ENCODE measurements around the gene DLK2.
"Not testable (repeated sequence)": the region's sequence is repeated elsewhere in the genome, so short reads cannot be mapped to it uniquely, and the experiment has no call there.

The DLK2 gene

DNA sequence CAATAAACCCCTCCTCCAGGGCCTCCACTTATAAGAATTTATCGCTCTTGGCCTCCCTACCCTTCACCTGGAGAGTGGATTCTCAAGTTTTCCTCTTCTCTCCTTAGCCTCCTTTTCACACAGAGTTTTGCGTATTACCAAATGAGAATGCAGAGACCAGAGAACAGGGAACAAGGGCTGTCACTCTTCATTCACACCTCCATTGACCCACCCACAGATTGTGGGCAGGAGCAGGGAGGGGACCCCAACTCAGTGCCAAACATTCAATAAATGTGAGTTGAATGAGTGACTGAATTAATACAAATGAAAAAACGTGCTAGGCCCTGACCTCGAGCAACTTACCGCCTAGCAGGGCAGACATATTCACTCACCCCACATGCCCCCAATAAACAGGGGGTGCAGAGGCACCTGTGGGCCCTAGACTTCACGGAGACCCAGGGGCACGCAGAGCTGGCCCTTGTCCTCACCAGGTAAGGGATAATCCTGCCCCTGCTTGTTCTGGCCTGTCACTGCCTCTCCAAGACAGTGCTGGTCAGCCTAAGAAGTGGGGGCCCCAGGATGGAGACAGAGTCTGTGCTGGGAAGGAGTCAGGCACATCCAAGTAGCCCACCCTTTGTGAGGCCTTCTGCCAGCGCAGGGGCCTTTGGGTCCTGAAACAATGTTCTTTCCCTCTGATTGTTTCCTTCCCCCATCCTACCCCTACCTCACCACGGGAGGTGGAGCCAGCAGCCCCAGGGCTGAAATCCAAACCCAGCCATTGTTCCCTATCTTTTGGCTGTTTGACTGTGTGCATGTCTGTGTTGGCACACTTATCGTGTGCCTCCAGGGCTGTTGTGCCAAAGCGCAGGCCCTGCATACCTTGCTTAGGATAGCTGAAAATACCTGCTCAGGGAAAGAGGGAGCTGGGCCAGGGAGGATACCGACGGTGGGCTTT is 13.7 kb upstream of the DLK2 start:
- H3K4me1 Mint-ChIP-seq: no peaks in the 10 kb centered on the region
- H3K27ac Mint-ChIP-seq: no peak overlapping the region
- H3K9me3 Mint-ChIP-seq: no peaks in the 10 kb centered on the region
- no peak for ATAC-seq
- H3K27me3 Mint-ChIP-seq: peaks cover 28% of the 10 kb centered on the region
- DNase-seq: no peak
- no peak overlapping the region for H3K4me3 Mint-ChIP-seq

DNA sequence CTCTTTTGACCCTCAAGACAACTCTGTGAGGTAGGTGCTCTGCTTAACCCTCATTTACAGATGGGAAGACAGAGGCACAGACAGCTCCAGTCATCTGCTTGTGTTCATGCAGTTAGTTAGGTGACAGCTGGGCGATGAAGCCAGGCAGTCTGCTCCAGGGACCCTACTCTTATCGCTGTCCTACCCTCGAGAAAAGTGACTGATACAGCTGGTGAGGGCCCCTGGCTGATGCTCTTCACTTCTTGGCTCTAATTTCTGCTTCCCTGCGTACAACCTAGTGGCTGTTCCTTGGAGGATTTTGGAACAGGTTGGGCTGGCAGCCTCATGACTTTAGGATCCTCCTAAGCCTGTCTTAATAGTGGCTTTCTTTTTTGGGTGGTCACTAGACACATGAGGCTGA is 12.9 kb upstream of the DLK2 start:
- ATAC-seq (no peak), DNase-seq (no peak)
- Mint-ChIP-seq H3K27ac (no peak overlapping the region), H3K27me3 (peaks cover 32% of the 10 kb centered on the region), H3K4me3 (no peak overlapping the region), H3K9me3 (no peaks in the 10 kb centered on the region), H3K4me1 (no peaks in the 10 kb centered on the region)

DNA sequence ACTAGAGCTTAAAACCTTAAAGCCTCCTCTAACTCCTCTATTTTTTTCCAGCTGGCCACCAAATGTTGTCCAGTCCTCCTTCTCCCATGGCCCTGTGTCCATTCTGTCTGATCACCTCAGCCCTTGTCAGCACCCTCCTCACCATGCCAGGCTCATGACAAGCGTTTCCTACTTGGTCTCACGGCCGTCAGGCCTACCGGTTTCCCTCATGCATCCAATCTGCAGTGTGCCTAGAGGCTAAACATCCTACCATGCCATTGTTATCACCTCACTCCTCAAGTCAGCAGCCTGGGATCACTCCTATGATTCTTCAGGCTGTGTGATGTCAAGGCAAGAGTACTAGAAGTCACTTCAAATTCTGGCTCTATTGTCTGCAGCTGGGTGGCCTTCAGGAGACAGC is 12.4 kb upstream of the DLK2 start:
- ATAC-seq (no peak), DNase-seq (no peak)
- Mint-ChIP-seq H3K27ac (peak overlapping the region in 1 of 2 donors; percentile 7), H3K4me3 (no peak overlapping the region), H3K27me3 (peaks cover 36% of the 10 kb centered on the region), H3K9me3 (no peaks in the 10 kb centered on the region), H3K4me1 (no peaks in the 10 kb centered on the region)

DNA sequence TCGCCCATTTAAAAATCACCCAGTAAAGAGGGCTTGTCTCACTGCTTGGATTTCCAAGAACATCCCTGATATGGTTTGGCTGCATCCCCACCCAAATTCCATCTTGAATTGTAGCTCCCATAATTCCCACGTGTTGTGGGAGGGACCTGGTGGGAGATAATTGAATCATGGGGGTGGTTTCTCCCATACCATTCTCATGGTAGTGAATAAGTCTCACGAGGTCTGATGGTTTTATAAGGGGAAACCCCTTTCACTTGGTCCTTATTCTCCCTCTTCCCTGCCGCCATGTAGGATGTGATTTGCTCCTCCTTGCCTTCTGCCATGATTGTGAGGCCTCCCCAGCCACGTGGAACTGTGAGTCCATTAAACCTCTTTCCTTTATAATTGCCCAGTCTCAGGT is 11.9 kb upstream of the DLK2 start:
- H3K4me3 Mint-ChIP-seq, DNase-seq, H3K9me3 Mint-ChIP-seq, ATAC-seq, H3K4me1 Mint-ChIP-seq, H3K27ac Mint-ChIP-seq: not testable (repeated sequence)
- peaks cover 41% of the 10 kb centered on the region for H3K27me3 Mint-ChIP-seq

DNA sequence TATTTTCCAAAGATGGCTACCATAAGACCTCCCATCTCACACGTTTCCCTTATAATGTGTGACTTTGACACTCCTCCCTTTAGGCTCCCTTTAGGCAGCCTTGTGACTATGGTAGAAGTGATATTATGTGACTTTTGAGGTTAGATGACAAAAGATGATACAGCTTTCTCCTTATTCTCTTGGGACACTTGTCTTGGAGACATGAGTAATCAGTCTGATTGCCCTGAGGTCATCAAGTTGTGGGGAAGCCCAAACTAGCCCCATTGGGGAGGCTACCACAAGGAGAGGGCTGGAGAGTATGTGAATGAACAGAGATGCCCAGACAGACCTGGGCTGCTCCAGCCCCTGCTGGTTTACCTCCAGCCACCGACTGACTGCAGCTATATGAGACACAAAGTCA is 10.6 kb upstream of the DLK2 start:
- Mint-ChIP-seq H3K27me3 (peaks cover 47% of the 10 kb centered on the region), H3K4me3 (no peak overlapping the region), H3K9me3 (no peaks in the 10 kb centered on the region), H3K4me1 (no peaks in the 10 kb centered on the region), H3K27ac (no peak overlapping the region)
- ATAC-seq (no peak), DNase-seq (no peak)

DNA sequence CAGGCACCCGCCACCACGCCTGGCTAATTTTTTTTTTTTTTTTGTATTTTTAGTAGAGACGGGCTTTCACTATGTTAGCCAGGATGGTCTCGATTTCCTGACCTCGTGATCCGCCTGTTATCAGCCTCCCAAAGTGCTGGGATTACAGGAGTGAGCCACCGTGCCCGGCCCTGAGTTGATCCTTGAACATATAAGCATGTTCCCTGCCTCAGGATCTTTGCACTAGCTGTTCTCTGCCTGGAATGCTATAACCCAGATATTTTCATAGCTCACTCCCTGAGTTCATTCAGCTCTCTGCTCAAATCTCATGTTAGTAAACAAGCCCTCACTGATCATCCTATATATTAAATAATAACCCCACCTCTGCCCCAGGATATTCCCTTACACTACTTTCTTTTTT is 9.0 kb upstream of the DLK2 start:
- no peaks in the 10 kb centered on the region for H3K9me3 Mint-ChIP-seq
- H3K27me3 Mint-ChIP-seq: peaks cover 43% of the 10 kb centered on the region
- H3K4me3 Mint-ChIP-seq: no peak overlapping the region
- DNase-seq: no peak
- no peak for ATAC-seq
- no peak overlapping the region for H3K27ac Mint-ChIP-seq
- no peaks in the 10 kb centered on the region for H3K4me1 Mint-ChIP-seq

DNA sequence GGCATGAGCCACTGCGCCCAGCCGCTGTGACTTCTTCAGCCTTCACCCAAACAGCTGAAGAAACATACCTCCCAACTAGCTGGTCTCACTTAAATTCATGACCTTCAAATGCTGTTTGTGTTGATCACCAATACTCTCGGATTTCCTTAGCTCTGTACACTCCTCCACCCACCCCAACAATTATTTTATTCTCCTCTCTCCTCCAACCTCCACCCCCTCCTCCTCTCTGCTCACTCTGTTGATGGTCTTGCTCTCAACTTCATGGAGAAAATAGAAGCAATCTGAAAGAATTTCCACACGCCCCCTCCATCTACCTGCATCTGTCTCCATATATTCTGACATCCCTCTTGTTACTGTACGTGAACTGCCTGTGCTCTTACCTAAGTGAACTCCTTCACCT is 6.6 kb upstream of the DLK2 start:
- H3K4me1 Mint-ChIP-seq: peaks cover 1% of the 10 kb centered on the region
- no peak overlapping the region for H3K27ac Mint-ChIP-seq
- peaks cover 33% of the 10 kb centered on the region for H3K27me3 Mint-ChIP-seq
- ATAC-seq (no peak), DNase-seq (no peak)
- H3K9me3 Mint-ChIP-seq: peaks cover under 1 to 2% of the 10 kb centered on the region in 2 donors
- H3K4me3 Mint-ChIP-seq: no peak overlapping the region

DNA sequence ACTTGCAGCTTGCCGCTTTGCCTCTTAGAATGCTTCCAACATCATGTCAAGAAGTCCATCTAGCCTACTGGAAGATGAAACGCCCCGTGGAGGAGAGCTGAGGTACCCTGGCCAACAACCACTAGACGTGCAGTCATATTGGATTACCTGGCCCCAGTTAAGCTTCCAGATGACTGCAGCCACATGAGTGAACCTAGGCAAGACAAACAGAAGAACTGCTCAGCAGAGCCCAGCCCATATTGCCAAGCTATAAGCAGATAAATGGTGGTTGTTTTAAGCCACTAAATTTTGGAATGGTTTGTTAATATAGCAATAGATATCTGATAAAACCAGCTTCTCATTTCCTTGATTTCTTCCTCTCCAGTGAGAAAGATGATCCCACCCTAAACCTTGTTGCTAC is 4.7 kb upstream of the DLK2 start:
- no peak overlapping the region for H3K27ac Mint-ChIP-seq
- peaks cover 18% of the 10 kb centered on the region for H3K4me1 Mint-ChIP-seq
- DNase-seq (no peak), ATAC-seq (no peak)
- no peak overlapping the region for H3K4me3 Mint-ChIP-seq
- H3K9me3 Mint-ChIP-seq: peaks cover 4 to 7% of the 10 kb centered on the region in 2 donors
- H3K27me3 Mint-ChIP-seq: peaks cover 42% of the 10 kb centered on the region

DNA sequence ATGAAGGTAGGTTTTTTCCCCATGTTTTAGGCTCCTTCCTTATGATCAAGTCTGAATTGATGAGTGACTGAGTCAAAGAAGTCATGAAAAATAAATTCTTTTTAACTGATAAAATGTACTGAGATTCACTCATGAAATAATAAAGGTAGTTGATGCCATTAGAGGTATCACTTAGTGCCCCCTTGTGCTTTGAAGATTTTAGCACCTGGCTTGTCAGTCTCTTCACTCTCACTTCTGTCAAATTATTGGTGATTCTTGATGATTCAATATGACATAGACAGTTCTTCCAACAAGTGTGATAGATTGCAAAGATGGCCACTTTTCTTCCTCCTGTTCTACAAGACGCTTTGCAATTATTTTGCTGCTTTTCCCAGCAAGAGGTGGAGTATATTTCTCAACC is 4.2 kb upstream of the DLK2 start:
- Mint-ChIP-seq H3K27ac (no peak overlapping the region), H3K9me3 (peaks cover 4 to 7% of the 10 kb centered on the region in 2 donors), H3K4me1 (peaks cover 23% of the 10 kb centered on the region), H3K27me3 (peaks cover 42% of the 10 kb centered on the region), H3K4me3 (no peak overlapping the region)
- ATAC-seq: no peak
- no peak for DNase-seq

DNA sequence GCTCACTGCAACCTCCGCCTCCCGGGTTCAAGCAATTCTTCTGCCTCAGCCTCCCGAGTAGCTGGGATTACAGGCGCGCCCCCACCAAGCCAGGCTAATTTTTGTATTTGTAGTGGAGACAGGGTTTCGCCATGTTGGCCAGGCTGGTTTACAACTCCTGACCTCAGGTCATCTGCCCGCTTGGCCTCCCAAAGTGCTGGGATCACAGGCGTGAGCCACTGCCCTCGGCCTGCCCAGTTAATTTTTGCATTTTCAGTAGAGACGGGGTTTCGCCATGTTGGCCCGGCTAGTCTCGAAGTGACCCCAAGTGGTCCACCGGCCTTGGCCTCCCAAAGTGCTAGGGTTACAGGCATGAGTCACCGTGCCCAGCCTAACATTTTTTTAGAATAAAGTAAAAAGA is 2.8 kb upstream of the DLK2 start:
- not testable (repeated sequence) for ATAC-seq, H3K27ac Mint-ChIP-seq, H3K9me3 Mint-ChIP-seq, H3K4me3 Mint-ChIP-seq, DNase-seq
- H3K27me3 Mint-ChIP-seq: peaks cover 37% of the 10 kb centered on the region
- H3K4me1 Mint-ChIP-seq: peaks cover 28% of the 10 kb centered on the region

DNA sequence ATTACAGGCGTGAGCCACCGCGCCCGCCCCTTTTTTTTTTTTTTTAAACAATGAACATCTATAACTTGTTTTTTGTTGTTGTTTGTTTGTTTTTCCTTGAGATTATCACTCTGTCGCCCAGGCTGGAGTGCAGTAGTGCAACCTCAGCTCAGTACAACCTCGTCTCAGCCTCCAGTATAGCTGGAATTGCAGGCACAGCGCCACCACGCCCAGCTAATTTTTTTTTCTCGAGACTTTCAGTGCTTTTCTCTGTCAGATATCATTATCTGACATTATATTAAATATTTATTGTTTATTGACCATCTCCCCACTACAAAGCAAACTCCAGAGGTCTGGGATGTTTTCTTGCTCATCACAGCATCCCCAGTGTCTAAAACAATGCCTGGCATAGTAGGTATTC is 2.3 kb upstream of the DLK2 start:
- Mint-ChIP-seq H3K9me3 (peaks cover 4 to 7% of the 10 kb centered on the region in 2 donors), H3K27ac (no peak overlapping the region), H3K27me3 (peaks cover 32% of the 10 kb centered on the region), H3K4me3 (no peak overlapping the region), H3K4me1 (peaks cover 28% of the 10 kb centered on the region)
- DNase-seq (no peak), ATAC-seq (no peak)

DNA sequence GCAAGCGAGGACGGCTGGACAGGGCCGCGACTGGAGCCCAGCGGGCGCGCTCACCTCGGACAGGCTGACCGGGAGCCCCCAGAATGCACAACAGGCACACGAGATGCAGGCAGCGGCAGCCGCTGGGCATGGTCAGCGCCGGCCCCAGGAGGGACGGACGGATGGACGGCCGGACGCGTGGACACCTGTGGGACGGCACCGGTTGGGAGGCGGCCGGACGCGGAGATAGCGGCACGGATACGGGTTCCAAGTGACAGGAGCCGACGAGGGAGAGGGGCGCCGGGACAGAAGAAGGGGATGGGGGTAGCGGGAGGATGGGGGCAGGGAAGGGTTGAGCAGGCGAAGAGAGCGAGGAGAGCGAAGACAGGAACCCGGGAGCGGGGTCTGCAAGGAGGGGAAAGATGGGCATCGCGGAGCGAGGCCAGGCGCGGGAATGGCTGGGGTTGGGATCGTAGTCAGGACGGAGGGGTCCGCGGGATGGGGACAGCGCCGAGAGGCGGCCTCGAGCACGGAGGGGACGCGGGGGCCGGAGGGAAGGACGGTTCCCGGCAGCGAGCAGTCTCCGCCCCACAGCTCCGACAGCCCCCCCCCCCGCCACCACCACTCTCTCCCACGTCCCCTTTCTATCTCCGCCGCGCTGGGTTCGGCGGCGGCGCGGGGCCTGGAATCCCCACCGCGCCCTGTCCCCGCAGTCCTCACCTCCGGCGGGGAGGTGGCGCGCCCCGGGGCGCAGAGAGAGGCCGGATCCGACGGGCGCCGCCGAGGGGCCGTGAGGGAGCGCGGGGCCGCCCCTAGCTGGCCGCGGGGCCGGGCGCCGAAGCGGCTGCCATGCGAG is 435 bp downstream of the DLK2 start:
- peak; percentile 28 to 32 for DNase-seq
- Mint-ChIP-seq H3K27me3 (peaks cover 17% of the 10 kb centered on the region), H3K4me3 (peak overlapping the region; percentile 90 to 92), H3K4me1 (peaks cover 28% of the 10 kb centered on the region), H3K27ac (peak overlapping the region in 1 of 2 donors; percentile 74), H3K9me3 (peaks cover 4 to 7% of the 10 kb centered on the region in 2 donors)
- peak; percentile 75 for ATAC-seq

DNA sequence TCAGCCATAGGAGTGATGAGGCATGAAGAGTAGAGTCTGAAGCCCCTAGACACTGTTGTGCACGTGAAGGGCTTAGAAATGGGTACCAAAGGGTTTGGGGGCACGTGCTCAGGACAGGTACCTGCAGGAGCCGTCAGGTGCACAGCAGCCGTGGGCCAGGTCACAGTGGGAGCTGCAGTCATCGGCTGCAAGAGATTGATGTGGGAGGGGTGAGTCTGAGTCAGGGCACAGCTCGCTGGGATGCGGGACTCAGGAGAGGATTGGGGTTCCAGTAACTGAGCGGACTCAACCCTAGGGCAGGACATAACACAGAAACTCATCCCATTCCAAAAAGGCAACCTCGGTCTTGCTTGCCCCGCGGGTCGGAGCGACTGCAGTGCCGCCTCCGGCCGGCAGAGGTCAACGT is 1.1 kb downstream of the DLK2 start:
- Mint-ChIP-seq H3K4me1 (peaks cover 28% of the 10 kb centered on the region), H3K27me3 (peaks cover 17% of the 10 kb centered on the region), H3K4me3 (peak overlapping the region; percentile 90 to 92), H3K27ac (peak overlapping the region in 1 of 2 donors; percentile 74), H3K9me3 (peaks cover 4 to 7% of the 10 kb centered on the region in 2 donors)
- ATAC-seq: peak; percentile 68
- DNase-seq: peak; percentile 64 to 69

DNA sequence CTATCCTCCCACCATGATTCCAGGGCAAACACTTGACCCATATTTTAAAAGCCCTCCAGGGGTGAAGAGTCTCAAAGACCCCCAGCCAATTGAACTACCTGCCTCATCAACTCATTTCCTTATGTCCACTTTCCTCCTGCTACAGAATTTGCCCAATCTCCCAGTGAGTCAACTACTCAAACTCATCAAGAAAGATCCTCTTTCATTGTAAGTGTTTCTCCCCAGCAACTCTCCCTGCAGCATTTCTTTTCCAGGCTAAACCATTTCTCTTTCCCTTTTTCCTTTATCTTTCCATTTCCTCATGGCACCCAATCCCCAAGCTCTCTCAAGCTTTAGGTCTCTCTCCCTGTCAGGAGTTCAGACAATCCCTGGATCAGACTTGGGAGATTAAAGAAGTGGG is 1.5 kb downstream of the DLK2 start:
- ATAC-seq (no peak), DNase-seq (no peak)
- H3K27me3 Mint-ChIP-seq: peaks cover 17% of the 10 kb centered on the region
- H3K4me1 Mint-ChIP-seq: peaks cover 28% of the 10 kb centered on the region
- peak overlapping the region; percentile 90 to 92 for H3K4me3 Mint-ChIP-seq
- no peak overlapping the region for H3K27ac Mint-ChIP-seq
- peaks cover 4 to 7% of the 10 kb centered on the region in 2 donors for H3K9me3 Mint-ChIP-seq

DNA sequence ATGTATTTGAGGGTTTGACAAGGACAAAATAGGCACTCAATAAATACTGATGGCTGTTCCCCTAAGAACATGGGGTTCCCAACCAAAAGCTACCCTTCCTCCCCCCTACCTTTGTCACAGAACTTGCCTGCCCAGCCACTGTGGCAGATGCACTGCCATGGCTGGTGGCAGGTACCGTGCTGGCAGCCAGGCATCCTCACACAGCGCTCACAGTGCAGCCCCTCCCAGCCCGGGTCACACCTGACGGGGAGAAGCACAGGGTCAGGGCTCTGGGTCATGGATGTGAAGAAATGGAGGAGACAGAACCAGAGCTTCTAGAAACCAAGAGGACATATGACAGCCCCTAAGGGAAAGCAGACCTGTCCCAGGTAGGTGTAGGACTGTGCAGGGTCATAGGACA is 2.5 kb downstream of the DLK2 start:
- Mint-ChIP-seq H3K27ac (no peak overlapping the region), H3K9me3 (peaks cover 4 to 7% of the 10 kb centered on the region in 2 donors), H3K4me1 (peaks cover 28% of the 10 kb centered on the region), H3K27me3 (peaks cover 17% of the 10 kb centered on the region), H3K4me3 (no peak overlapping the region)
- DNase-seq (no peak), ATAC-seq (no peak)

DNA sequence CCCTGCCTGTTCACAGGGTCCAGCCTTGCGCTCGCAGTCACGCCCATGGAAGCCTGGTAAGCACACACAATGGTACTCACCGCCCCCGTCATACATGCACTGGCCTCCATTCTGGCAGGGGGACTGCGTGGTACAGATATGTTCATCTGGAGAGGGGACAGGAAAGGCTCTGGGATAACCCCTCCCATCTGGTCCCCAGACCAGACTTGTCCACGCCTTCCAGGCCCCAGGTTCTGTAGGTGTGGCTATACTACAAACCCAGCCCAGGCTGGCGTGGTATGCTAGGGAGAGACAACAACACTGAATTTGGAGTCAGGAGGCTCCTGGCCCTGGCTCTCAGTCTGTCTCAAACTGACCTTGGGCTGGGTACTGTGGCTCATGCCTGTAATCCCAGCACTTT is 3.4 kb downstream of the DLK2 start:
- peaks cover 15% of the 10 kb centered on the region for H3K27me3 Mint-ChIP-seq
- H3K4me1 Mint-ChIP-seq: peaks cover 27% of the 10 kb centered on the region
- no peak overlapping the region for H3K4me3 Mint-ChIP-seq
- ATAC-seq (no peak), DNase-seq (no peak)
- H3K9me3 Mint-ChIP-seq: peaks cover 3 to 5% of the 10 kb centered on the region in 2 donors
- H3K27ac Mint-ChIP-seq: peak overlapping the region in 1 of 2 donors; percentile 43
